ENCODE measurements around the gene NXPH3.

- TF ChIP-seq ZFP3 (CRISPR knock-in tag; IDR thresholded peaks at IDR 0.05) (no peak), ZNF70 (CRISPR knock-in tag; IDR thresholded peaks at IDR 0.05) (no peak), CSRNP3 (CRISPR knock-in tag; IDR thresholded peaks at IDR 0.05) (no peak), TCF4 (CRISPR knock-in tag; IDR thresholded peaks at IDR 0.05; ENCODE audit: borderline replicate concordance) (no peak)
These were observed 31.8 kb upstream of the NXPH3 start for GRCh38 chr17:49543860-49544259.
